Small intestine (tissue), 7 donors: ENCODE measurements around the gene TTC23L. TPM values are rescaled to one million over a fixed set of nuclear protein-coding genes. Genes with fewer than 3 reads are reported as not detected.

Source experiments
- DNase-seq, 2 donors: peaks; one replicate each; pipeline versions ENCODE4 v3.0.0 to v3.0.0-alpha.2; 2013
- FAIRE-seq: peaks from 2 replicates; lab custom pipeline; 2012; peaks lifted over from hg19 to GRCh38; lab: Jason Lieb, UNC
- H3K27ac ChIP-seq, 3 donors: one replicate each; pipeline ENCODE4 v1.5.1; 2013; ENCODE audit warnings: low read length in 2 of 3, mild to moderate bottlenecking in 2 of 3, control low read depth in 1 of 3, inconsistent platforms in 1 of 3, low read depth in 1 of 3, moderate library complexity in 1 of 3
- H3K27me3 ChIP-seq, 3 donors: one replicate each; pipeline ENCODE4 v1.6.1; 2013; ENCODE audit warnings: low read length in 3 of 3, inconsistent platforms in 1 of 3; ENCODE audit not compliant: control insufficient read depth in 3 of 3, insufficient read depth in 3 of 3
- H3K36me3 ChIP-seq, 3 donors: one replicate each; pipeline ENCODE4 v1.6.1; 2013; ENCODE audit warnings: low read length in 3 of 3, inconsistent platforms in 1 of 3, low read depth in 1 of 3, mild to moderate bottlenecking in 1 of 3, moderate library complexity in 1 of 3; ENCODE audit not compliant: control insufficient read depth in 3 of 3, insufficient read depth in 2 of 3
- H3K4me1 ChIP-seq, 3 donors: one replicate each; pipeline ENCODE4 v1.6.1; 2013; ENCODE audit warnings: low read length in 2 of 3, inconsistent platforms in 1 of 3, low read depth in 1 of 3, mild to moderate bottlenecking in 1 of 3, moderate library complexity in 1 of 3; ENCODE audit not compliant: control insufficient read depth in 3 of 3, insufficient read depth in 2 of 3
- H3K4me3 ChIP-seq, 3 donors: one replicate each; pipeline ENCODE4 v1.5.1; 2013; ENCODE audit warnings: low read length in 3 of 3, control low read depth in 1 of 3, inconsistent platforms in 1 of 3, low read depth in 1 of 3, mild to moderate bottlenecking in 1 of 3, moderate library complexity in 1 of 3
- H3K9me3 ChIP-seq, 2 donors: one replicate each; pipeline ENCODE4 v1.6.1; 2013; ENCODE audit warnings: low read depth in 1 of 2, low read length in 1 of 2; ENCODE audit not compliant: control insufficient read depth in 2 of 2, insufficient read depth in 1 of 2
- WGBS, 3 donors: extraction: QIAGEN DNeasy Blood & Tissue Kit; methylation state at CpG; one replicate each; pipeline ENCODE4 v1.1.7; 2013; 5-methylcytosine and 5-hydroxymethylcytosine counted together
- polyA plus RNA-seq, 4 donors: library from polyadenylated mRNA; stranded (reverse) in 3 of 4; unstranded in 1 of 4; fragments of 200-250 nt in 3 of 4; fragments of 120-200 nt in 1 of 4; gene quantifications; one replicate each; pipeline versions ENCODE4 v1.2.1 to v1.2.3, GENCODE V29; 2013
- donor health status: healthy with polysubstance abuse.
- donor health status: control.
- donor health status: control.
- donor health status: Bipolar disorder and iron deficiency.
- donor health status: healthy.

The TTC23L gene
- polyA plus RNA-seq, 4 donors: 0.27 to 0.87 TPM; not detected in 2

DNA sequence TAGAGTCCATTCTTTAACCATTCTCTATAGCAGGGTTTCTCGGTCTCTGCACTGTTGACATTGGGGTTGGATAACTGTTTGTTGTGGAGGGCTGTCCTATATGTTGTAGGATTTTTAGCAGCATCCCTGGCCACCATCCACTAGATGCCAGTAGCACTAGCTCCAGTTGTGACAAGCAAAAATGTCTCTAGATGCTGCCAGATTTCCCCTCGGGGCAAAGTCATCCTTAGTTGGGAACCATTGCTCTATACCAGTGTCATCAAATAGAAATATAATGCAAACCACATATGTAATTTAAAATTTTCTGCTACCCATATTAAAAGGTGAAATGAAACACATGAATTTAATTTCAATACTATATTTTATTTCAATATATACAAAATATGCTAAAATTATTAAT lies 2.9 kb downstream of the TTC23L start:
- Histone ChIP-seq H3K4me3 (no peak overlapping the region), H3K9me3 (no peaks in the 10 kb centered on the region), H3K4me1 (no peaks in the 10 kb centered on the region), H3K36me3 (no peaks in the 10 kb centered on the region), H3K27me3 (no peaks in the 10 kb centered on the region), H3K27ac (no peak overlapping the region)
- 88 to 98% (median 89%) methylated on average over 2 of the region's 2 CpGs for WGBS, 3 donors
- no peak for FAIRE-seq
- DNase-seq: no peak

DNA sequence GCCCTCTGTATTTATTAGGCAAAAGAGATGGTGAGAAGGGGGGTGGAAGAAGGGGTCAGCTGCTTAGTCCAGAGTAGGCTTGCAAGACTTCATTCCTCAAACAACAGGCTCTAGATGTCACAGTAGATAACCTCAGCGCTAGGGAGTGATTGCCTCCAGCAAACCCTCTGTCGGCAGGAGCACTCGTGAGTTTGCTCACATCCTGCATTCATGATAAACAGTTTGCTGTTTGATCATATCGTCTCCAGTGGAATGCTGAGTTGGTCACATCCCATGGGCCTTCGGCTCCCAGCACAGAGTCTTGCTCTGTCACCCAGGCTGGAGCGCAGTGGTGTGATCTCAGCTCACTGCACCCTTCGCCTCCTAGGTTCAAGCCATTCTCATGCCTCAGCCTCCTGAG lies 3.6 kb downstream of the TTC23L start:
- Histone ChIP-seq H3K4me3 (no peak overlapping the region), H3K27me3 (no peaks in the 10 kb centered on the region), H3K4me1 (no peaks in the 10 kb centered on the region), H3K27ac (no peak overlapping the region), H3K36me3 (no peaks in the 10 kb centered on the region), H3K9me3 (no peaks in the 10 kb centered on the region)
- FAIRE-seq (no peak), DNase-seq (no peak)
- WGBS, 3 donors: 88 to 97% (median 89%) methylated on average over 7 of the region's 7 CpGs

DNA sequence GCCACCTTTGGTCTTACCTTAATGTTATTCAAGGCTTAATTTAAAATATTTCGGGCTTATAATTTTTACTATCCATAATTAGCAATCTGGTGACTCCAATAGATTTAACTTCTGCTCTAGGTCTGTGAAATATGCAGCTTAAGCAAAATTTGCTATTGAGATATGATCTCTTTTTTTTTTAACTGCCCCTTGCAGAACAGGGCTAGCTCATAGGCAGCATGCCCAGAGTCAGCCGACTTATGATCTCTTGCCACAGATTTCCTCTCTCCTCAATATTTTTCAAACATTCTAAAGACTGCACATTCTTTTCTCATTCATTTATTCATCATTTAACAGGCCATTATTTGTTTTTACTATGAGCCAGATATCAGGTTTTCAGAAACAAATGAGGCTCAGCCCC lies 4.5 kb downstream of the TTC23L start:
- H3K27ac ChIP-seq: no peak overlapping the region
- no peaks in the 10 kb centered on the region for H3K36me3 ChIP-seq
- no peaks in the 10 kb centered on the region for H3K27me3 ChIP-seq
- FAIRE-seq: no peak
- no peaks in the 10 kb centered on the region for H3K4me1 ChIP-seq
- H3K9me3 ChIP-seq: peaks cover 0 to under 1% of the 10 kb centered on the region in 2 donors
- DNase-seq: no peak
- H3K4me3 ChIP-seq: no peak overlapping the region
- 79 to 91% (median 88%) methylated on average over 2 of the region's 2 CpGs for WGBS, 3 donors

DNA sequence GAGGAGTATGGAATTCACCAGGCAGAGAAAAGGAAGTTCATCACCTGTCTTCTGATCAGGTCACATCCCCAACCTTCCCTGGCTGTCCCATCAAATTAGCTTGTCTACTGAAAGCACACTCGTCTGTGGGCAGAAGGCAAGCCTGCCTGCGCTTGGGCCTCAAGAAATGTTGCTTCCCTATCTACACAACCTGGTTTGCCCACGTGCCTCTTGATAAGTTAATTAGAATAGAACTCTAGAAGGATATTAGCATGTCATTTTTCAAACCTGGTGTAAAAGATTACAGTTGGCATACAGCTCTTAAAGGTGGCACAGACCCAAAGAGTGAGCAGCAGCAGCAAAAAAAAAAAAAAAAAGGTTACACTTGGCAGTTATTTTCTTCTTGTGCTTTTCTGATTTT lies 5.1 kb downstream of the TTC23L start:
- Histone ChIP-seq H3K36me3 (no peaks in the 10 kb centered on the region), H3K27me3 (no peaks in the 10 kb centered on the region), H3K4me1 (no peaks in the 10 kb centered on the region), H3K9me3 (peaks cover 0 to 2% of the 10 kb centered on the region in 2 donors), H3K27ac (no peak overlapping the region), H3K4me3 (no peak overlapping the region)
- 42 to 76% (median 65%) methylated on average over 3 of the region's 3 CpGs for WGBS, 3 donors
- no peak for FAIRE-seq
- no peak for DNase-seq

DNA sequence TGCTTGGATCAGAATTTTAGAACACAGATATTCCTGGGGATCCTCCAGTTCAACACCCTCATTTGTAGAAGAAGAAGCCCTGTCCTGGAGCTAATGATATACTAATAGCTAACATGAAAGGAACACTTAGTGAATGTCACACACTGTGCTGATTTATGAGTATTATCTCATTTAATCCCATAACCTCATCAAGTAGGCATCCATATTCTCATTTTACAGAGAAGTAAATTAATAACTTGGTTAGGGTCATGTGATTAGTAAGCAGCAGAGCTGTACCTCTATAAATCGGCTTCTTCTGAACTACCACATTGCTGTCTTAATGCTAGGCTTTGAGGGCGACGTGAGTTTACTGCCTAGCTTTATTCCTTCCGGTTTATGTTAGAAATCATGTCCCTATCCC lies 6.0 kb downstream of the TTC23L start:
- H3K36me3 ChIP-seq: no peaks in the 10 kb centered on the region
- H3K9me3 ChIP-seq: peaks cover 0 to 2% of the 10 kb centered on the region in 2 donors
- FAIRE-seq (no peak), DNase-seq (no peak)
- WGBS, 3 donors: 62 to 66% (median 65%) methylated on average over 4 of the region's 4 CpGs
- H3K4me3 ChIP-seq: no peak overlapping the region
- H3K27ac ChIP-seq: no peak overlapping the region
- no peaks in the 10 kb centered on the region for H3K4me1 ChIP-seq
- no peaks in the 10 kb centered on the region for H3K27me3 ChIP-seq

DNA sequence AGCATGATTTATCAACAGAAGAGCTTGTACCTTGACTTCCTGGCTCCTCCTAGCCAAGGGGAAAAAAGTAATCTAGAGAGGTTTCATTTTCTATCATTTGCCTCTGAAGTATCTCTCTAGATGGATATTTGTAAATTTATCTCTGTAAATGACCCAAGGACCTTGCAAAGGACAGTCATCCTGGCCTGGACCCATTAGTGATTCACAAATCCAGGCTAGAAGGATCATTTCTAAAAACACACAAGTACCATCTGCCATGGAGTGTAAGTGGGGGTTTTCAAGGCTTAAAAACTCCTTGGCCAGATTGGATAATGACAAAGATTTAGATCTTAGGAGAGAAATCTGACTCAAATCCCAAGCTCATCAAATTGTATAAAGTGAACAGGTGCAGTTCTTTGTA lies 8.1 kb downstream of the TTC23L start:
- no peaks in the 10 kb centered on the region for H3K36me3 ChIP-seq
- H3K9me3 ChIP-seq: peaks cover 0 to 2% of the 10 kb centered on the region in 2 donors
- DNase-seq (no peak), FAIRE-seq (no peak)
- no peaks in the 10 kb centered on the region for H3K27me3 ChIP-seq
- no peak overlapping the region for H3K27ac ChIP-seq
- H3K4me3 ChIP-seq: no peak overlapping the region
- no peaks in the 10 kb centered on the region for H3K4me1 ChIP-seq

DNA sequence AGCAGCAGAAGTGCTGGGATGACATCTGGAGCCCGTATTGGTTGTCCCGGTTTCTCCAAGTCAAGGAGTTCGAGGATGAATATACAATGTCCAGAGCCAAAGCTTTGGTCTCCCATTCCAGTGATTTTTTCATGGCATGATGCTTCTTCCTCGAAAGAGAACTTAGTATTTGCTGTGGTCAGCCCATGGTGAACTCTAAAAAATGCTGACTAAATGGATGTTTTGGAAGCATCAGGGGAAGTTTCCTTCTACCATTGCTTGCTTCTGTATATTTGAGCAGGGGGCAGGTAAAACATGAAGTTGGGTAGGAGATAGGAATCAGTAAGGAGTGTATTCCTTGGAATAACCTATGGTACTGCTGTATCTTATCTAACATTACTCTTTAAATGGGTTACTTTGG lies 8.6 kb downstream of the TTC23L start:
- no peaks in the 10 kb centered on the region for H3K27me3 ChIP-seq
- H3K4me3 ChIP-seq: no peak overlapping the region
- no peaks in the 10 kb centered on the region for H3K4me1 ChIP-seq
- no peak for DNase-seq
- no peak for FAIRE-seq
- peaks cover 0 to 2% of the 10 kb centered on the region in 2 donors for H3K9me3 ChIP-seq
- WGBS, 3 donors: 84 to 92% (median 91%) methylated on average over 4 of the region's 4 CpGs
- H3K27ac ChIP-seq: no peak overlapping the region
- H3K36me3 ChIP-seq: no peaks in the 10 kb centered on the region

DNA sequence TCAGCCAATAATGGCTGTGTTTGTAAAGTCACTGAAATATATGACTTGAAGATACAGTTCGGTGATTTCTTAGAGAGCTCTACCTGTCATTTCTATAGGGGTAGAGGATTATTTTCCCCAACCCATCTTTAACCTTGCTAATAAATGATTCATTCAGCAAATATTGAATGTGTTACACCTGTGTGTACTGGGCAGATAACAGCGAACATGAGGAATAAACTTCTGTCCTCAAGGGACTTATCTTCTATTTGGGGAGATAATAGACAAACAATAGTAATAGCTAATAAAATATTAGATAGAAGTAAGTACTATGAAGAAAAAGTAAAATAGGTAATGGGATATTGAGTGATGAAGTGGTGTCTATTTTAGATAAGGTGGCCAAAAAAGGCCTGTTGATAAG lies 9.3 kb downstream of the TTC23L start:
- no peak overlapping the region for H3K4me3 ChIP-seq
- WGBS, 3 donors: 50 to 73% (median 57%) methylated on average over 2 of the region's 2 CpGs
- H3K36me3 ChIP-seq: no peaks in the 10 kb centered on the region
- H3K9me3 ChIP-seq: peaks cover 0 to 2% of the 10 kb centered on the region in 2 donors
- no peak overlapping the region for H3K27ac ChIP-seq
- no peaks in the 10 kb centered on the region for H3K4me1 ChIP-seq
- no peaks in the 10 kb centered on the region for H3K27me3 ChIP-seq
- FAIRE-seq: no peak
- peak in 1 of 2 donors; percentile 21 for DNase-seq

DNA sequence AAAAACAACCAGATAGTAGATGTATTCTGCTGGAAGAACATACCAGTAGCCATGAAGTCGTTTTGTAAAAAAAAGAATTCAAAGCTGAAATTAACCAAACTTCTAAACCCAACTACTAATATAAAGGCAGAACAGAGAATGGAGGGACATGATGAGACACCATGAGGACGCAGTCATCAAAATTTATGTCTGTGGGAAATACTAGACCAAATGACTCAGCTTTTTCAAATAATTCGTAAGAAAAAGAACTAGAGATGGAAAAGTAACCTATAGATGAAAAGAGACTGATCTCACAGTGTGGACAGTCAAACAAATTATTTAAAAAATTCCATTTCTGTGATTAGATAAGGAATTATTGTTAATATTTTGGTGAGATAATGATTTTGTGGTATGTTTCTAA lies 10.3 kb downstream of the TTC23L start:
- DNase-seq (no peak), FAIRE-seq (no peak)
- H3K27me3 ChIP-seq: no peaks in the 10 kb centered on the region
- 85 to 87% (median 86%) methylated on average over 3 of the region's 3 CpGs for WGBS, 3 donors
- H3K27ac ChIP-seq: no peak overlapping the region
- H3K4me3 ChIP-seq: no peak overlapping the region
- peaks cover 0 to 2% of the 10 kb centered on the region in 2 donors for H3K9me3 ChIP-seq
- H3K4me1 ChIP-seq: no peaks in the 10 kb centered on the region
- H3K36me3 ChIP-seq: no peaks in the 10 kb centered on the region
